OCI-LY3 (cell line): ENCODE measurements around the gene PGAM2.

Experiments used
- EZH2phosphoT487 ChIP-seq: fragments of 200-600 bp; shearing (Covaris generic); IDR thresholded peaks from 2 replicates; pipeline ENCODE4 v1.6.1; 2018; ENCODE audit warnings: antibody characterized with exemption, mixed run types, low read depth
- TF ChIP-seq, protein P1 (sequence below): fragments of 200-600, 300-600 bp; sonication (generic); IDR thresholded peaks from 2 replicates; pipeline ENCODE4 v1.5.1; 2014; ENCODE audit warnings: antibody characterized with exemption, low read length, low read depth

DNA sequence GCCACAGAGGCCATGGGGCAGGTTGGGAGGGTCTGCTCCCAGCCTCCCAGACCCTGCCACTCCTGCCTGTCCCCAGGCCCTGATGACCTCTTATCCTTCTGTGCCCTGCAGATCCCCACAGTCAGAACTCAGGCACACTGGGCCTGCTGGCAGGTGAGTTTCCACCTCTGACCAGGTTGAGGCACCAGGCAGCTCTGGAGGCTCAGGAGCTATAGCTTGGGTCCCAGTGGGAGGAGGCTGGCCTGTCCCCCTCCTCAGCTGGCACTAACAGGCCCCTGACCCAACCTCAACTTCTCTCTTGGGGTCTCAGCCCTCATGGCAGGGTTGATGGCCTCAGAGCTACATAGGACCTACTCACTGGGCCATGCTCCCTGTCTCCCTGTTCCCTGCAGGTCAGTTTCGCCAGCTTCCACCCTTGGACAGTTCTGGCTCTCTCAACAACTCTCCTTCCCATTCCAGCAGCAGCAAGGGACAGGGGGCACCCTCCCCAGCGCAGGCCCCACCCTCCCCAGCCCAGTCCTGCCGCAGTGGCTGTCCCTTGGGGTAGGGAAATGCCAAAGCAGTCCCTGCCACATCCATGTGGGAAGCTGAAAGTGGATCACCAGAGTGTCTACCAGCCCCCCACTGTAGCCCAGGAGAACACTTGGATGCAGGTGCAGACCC is 36.1 kb upstream of the PGAM2 start:
- TF ChIP-seq, protein P1, sequence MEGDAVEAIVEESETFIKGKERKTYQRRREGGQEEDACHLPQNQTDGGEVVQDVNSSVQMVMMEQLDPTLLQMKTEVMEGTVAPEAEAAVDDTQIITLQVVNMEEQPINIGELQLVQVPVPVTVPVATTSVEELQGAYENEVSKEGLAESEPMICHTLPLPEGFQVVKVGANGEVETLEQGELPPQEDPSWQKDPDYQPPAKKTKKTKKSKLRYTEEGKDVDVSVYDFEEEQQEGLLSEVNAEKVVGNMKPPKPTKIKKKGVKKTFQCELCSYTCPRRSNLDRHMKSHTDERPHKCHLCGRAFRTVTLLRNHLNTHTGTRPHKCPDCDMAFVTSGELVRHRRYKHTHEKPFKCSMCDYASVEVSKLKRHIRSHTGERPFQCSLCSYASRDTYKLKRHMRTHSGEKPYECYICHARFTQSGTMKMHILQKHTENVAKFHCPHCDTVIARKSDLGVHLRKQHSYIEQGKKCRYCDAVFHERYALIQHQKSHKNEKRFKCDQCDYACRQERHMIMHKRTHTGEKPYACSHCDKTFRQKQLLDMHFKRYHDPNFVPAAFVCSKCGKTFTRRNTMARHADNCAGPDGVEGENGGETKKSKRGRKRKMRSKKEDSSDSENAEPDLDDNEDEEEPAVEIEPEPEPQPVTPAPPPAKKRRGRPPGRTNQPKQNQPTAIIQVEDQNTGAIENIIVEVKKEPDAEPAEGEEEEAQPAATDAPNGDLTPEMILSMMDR, result no peak
- no peak for TF ChIP-seq EZH2phosphoT487
